ENCODE results near the gene SYCE3. TPM values are rescaled to one million over a fixed set of nuclear protein-coding genes. Genes with fewer than 3 reads are reported as not detected.

The SYCE3 gene
- total and polyA plus RNA-seq, 9 of the 15 experiments (the other 6 are each of a cell fraction or from before 2014, with no cell fraction given) = 0.56 TPM; not detected in 8

GRCh38 chr22:50563413-50564160 is 868 bp upstream of the SYCE3 start:
- Histone ChIP-seq H3K9me1 (ENCODE audit: control insufficient read depth, insufficient read depth, low read length) (no peaks in the 10 kb centered on the region), H4K20me1 (replicated peaks; ENCODE audit: control insufficient read depth, insufficient read depth, low read length) (no peaks in the 10 kb centered on the region), H3K9ac (ENCODE audit: insufficient read depth in 1 of 2, low read depth in 2 of 2, low read length in 2 of 2) (peak overlapping the region; percentile 53 to 93; a peak in 3 of 4 replicates), H3K79me2 (ENCODE audit: control insufficient read depth, insufficient read depth, low read length) (no peaks in the 10 kb centered on the region), H3K36me3 (ENCODE audit: control insufficient read depth, insufficient read depth, low read length) (no peaks in the 10 kb centered on the region), H3K4me1 (replicated peaks in 1 of 2; ENCODE audit: control insufficient read depth in 2 of 2, insufficient read depth in 2 of 2, low read length in 2 of 2) (peaks cover 0 to 15% of the 10 kb centered on the region in 2 experiments; a peak in 2 of 5 replicates), H3K27ac (ENCODE audit: extremely low read depth, low read depth, low read length) (peak overlapping the region; percentile 39; the same call in 1 of the 3 replicates), H3K27me3 (ENCODE audit: control insufficient read depth in 2 of 2, insufficient read depth in 2 of 2, low read length in 2 of 2) (no peaks in the 10 kb centered on the region), H3K9me3 (replicated peaks; ENCODE audit: control insufficient read depth, insufficient read depth, low read depth, low read length) (no peaks in the 10 kb centered on the region), H3K4me3 (peak overlapping the region; percentile 57), H2AFZ (ENCODE audit: low read depth, low read length) (peak overlapping the region; percentile 87), H3K4me2 (ENCODE audit: insufficient read depth, low read length) (peak overlapping the region; percentile 87)
- WGBS (ENCODE audit: insufficient coverage, low coverage, missing lambda C conversion rate) = 26% methylated on average over 16 of the region's 17 CpGs
- CTCF ChIA-PET (ENCODE audit: low intra/inter-chr PET ratio) = no interaction called here
- DNase-seq (ENCODE audit: extremely low read depth in 1 of 4, low spot score in 3 of 4) (no peak), FAIRE-seq (no peak), ATAC-seq (peak; percentile 44)
- POLR2A ChIA-PET = interaction anchor here (0.5 to 1.3 kb wide), 7 partner anchors 11 to 41 kb away, joined by 3 to 7 read pairs (median 4); no protein-coding TSS in a partner anchor
- no peak for TF ChIP-seq MAFK (IDR thresholded peaks at IDR 0.05; ENCODE audit: low read length)
- TF ChIP-seq ZBTB7A (IDR thresholded peaks at IDR 0.05; ENCODE audit: borderline replicate concordance, control insufficient read depth, low read depth, low read length) = no peak
- TF ChIP-seq TEAD1 (CRISPR knock-in tag; IDR thresholded peaks at IDR 0.05) = no peak
- 0 out of 2 replicates have a peak, but pooled peaks have one; percentile 13 for TF ChIP-seq ESRRA (IDR thresholded peaks at IDR 0.05; ENCODE audit: borderline replicate concordance, low read depth)
- intact Hi-C loops (cut with micrococcal nuclease) (loop anchor here (5.0 kb wide), 1 partner anchor 36 kb away; the partner anchor contains the start of gene SCO2), in situ Hi-C loops (cut with MboI) (no loop called here)
- BruUV-seq (replicated peaks) = no TSS peak

Measured in K562 (cell line).